Spinal cord (tissue), 10 donors: Measurements from ENCODE around the gene LRRC43. TPM values are rescaled to one million over a fixed set of nuclear protein-coding genes. Genes with fewer than 3 reads are reported as not detected.

Experiments used
- DNase-seq, 6 donors: peaks; one replicate each; pipeline versions ENCODE4 v3.0.0 to v3.0.0-alpha.2; 2013 to 2015; ENCODE audit warnings: low spot score in 6 of 6, low read depth in 4 of 6
- H3K27ac ChIP-seq: one replicate; pipeline ENCODE4 v1.5.1; 2013; ENCODE audit warnings: low read depth, low read length, control low read depth
- H3K27me3 ChIP-seq: one replicate; pipeline ENCODE4 v1.6.1; 2013; ENCODE audit warnings: low read length; ENCODE audit not compliant: control insufficient read depth, insufficient read depth
- H3K36me3 ChIP-seq: one replicate; pipeline ENCODE4 v1.6.1; 2013; ENCODE audit warnings: low read length; ENCODE audit not compliant: control insufficient read depth, insufficient read depth
- H3K4me1 ChIP-seq: one replicate; pipeline ENCODE4 v1.6.1; 2013; ENCODE audit warnings: low read length; ENCODE audit not compliant: control insufficient read depth, insufficient read depth
- H3K4me3 ChIP-seq: one replicate; pipeline ENCODE4 v1.5.1; 2013; ENCODE audit warnings: low read depth, low read length, control low read depth
- H3K9me3 ChIP-seq: one replicate; pipeline ENCODE4 v1.6.1; 2013; ENCODE audit warnings: low read length; ENCODE audit not compliant: control insufficient read depth, insufficient read depth
- WGBS: methylation state at CpG from one replicate; pipeline ENCODE4 v1.1.5; 2013; ENCODE audit warnings: missing lambda C conversion rate; ENCODE audit not compliant: insufficient coverage; 5-methylcytosine and 5-hydroxymethylcytosine counted together
- polyA plus RNA-seq, 2 donors: library from polyadenylated mRNA; unstranded; fragments of 120-200 nt; gene quantifications; one replicate each; pipeline ENCODE4 v1.2.1, GENCODE V29; 2013; ENCODE audit not compliant: insufficient read length in 2 of 2
- total RNA-seq, 2 donors: library from RNA; depleted of rRNA in 1 of 2; stranded (reverse); fragments of 120-200 nt in 1 of 2; fragments of >200 nt in 1 of 2; gene quantifications; one replicate each; pipeline versions ENCODE4 v1.2.3 to v1.2.4, GENCODE V29; 2013 to 2014
- donor health status: healthy.

The LRRC43 gene
- total and polyA plus RNA-seq, 4 donors, result 4.6 to 8.9 (median 7.7) TPM

DNA sequence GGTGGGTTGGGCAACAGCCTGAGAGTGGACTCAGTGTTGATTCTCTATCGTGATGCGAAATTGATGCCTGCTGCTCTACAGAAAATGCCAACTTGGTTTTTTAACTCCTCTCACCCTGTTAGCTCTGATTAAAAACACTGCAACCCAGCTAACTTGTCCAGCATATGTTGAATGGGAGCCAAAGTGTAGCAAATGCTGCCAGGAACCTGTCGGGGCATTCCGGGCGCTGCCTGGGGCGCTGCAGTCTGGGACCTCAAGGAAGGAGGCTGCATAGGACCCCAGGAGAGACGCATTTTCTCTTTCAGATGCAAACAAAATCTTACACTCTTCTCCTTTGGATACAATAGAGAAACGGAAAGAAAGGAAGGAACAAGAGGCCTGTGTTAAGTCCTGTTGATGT, 24.5 kb downstream of the LRRC43 start:
- Histone ChIP-seq H3K4me1 (peaks cover 24% of the 10 kb centered on the region), H3K36me3 (peaks cover 57% of the 10 kb centered on the region), H3K4me3 (no peak overlapping the region), H3K9me3 (no peaks in the 10 kb centered on the region), H3K27me3 (peaks cover 32% of the 10 kb centered on the region), H3K27ac (no peak overlapping the region)
- DNase-seq, result no peak
- WGBS, result 80% methylated on average over 3 of the region's 8 CpGs

DNA sequence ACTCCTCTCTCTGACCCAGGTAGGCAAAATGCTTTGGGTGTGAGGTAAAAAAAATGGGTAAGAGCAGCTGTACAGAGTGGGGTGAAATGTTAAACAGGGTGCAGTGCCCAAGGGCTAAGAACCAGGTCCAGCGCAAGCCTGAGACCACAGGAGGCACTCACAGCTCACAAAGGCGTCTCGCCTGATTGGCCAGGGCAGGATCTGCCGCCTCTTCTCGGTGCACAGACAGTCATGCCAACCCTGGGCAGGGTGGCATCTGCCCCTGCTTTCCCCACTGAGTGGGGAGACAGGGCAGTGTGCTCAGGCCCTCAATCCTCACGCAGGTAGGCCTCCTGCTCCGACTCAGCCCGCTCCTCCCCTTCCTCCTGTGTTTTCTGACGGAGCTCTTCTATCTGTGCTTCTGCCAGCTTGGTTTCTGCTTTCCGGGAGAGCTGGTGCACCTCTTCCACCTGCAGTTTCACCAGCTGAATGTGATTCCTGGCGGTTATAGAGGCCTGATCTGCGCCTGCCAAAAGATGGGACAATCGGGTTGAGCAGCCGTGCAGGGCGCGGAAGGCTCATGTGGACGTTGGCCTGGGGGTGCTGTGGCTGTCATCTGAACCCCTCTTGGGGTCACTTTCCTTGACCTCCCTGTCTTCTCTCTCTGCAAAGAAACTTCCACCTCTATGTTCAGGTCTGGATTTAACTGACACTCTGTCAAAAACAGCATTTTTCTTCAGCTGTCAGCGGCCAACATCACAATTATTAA, 25.3 kb downstream of the LRRC43 start:
- DNase-seq, result no peak
- Histone ChIP-seq H3K9me3 (no peaks in the 10 kb centered on the region), H3K4me3 (no peak overlapping the region), H3K36me3 (peaks cover 66% of the 10 kb centered on the region), H3K4me1 (peaks cover 18% of the 10 kb centered on the region), H3K27ac (no peak overlapping the region), H3K27me3 (peaks cover 24% of the 10 kb centered on the region)
- 95% methylated on average over 17 of the region's 18 CpGs for WGBS

DNA sequence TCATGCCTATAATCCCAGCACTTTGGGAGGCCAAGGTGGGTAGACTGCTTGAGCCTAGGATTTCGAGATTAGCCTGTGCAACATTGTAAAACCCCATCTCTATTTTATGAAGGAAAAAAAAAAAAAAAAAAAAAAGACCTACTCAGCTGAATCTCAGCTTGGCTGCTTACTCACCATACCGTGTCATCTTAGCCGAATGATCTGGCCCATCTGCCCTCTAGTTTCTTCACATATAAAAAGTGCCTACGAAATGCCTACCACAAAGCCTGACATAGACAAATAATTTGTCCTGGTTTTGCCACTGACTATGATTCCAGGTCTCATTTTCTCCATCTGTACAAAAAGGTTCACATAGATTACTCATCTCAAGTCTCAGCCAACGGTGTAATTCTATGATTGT, 32.8 kb downstream of the LRRC43 start:
- Histone ChIP-seq H3K9me3 (no peaks in the 10 kb centered on the region), H3K4me3 (no peak overlapping the region), H3K36me3 (peaks cover 72% of the 10 kb centered on the region), H3K27me3 (no peaks in the 10 kb centered on the region), H3K4me1 (no peaks in the 10 kb centered on the region), H3K27ac (no peak overlapping the region)
- WGBS, result 92% methylated on average over 2 of the region's 5 CpGs
- no peak for DNase-seq

DNA sequence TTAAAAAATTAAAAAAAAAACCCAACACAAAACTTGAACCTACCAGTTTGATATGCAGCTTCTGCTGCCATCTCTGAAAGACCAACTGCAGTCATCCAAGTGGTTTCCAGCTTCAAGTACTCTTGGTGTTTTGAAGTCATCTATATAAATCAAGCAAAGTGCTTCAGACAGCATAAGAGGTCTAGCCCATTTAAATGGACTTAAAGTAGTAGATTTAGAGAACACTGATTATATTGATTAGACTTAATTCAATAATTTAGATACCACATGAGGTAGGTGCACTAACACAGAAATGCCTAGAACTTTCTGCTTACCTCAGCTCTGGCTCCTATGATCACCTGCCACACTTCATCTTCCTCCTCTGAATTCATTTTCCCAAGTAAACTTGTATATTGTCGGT, 33.5 kb downstream of the LRRC43 start:
- H3K4me3 ChIP-seq, result no peak overlapping the region
- H3K36me3 ChIP-seq, result peaks cover 68% of the 10 kb centered on the region
- H3K4me1 ChIP-seq, result no peaks in the 10 kb centered on the region
- H3K27ac ChIP-seq, result no peak overlapping the region
- H3K9me3 ChIP-seq, result no peaks in the 10 kb centered on the region
- H3K27me3 ChIP-seq, result no peaks in the 10 kb centered on the region
- no peak for DNase-seq
- no CpG with 5 or more reads among the region's 1 CpG for WGBS

DNA sequence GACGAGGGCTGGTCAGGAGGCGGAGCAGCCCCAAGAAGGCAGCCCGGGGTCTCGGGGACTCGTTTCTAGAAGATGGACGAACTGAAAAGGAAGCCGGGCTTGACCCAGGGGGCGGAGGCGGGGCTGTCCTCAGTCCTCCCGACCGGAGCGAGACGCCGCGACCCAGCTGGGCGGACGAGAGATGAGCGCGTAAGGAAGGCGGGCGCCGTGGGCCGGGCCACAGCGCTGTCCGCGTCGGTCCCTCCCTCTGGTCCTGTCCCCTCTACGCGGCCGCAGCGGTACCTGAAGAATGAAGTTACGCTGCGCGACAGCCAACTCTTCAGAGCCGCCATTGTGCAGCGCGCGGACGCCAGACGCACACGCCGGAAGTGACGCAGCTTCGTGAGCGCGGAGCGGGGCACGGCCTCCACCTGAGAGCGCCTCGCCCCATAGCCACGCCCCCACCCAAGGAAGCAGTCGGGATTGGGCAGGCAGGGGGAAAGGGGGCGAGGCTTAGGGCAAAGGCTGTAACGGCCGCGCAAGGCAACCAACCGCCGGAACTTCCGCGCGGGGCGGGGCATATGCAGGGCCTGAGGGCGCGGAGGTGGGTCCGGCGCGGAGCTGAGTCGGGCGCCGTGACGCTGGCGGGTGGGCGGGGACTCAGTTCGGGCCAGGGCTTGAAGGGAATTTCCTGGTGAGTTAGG, 42.9 kb downstream of the LRRC43 start, which contains the start of gene DIABLO:
TSS of gene DIABLO (minus strand) at position 370 of the 683 bp plus-strand sequence. CDS start at position 332, 38 bp downstream.
- peak; percentile 96 to 100 (median 99) for DNase-seq
- Histone ChIP-seq H3K27ac (peak within 1 kb of the TSS; percentile 98), H3K36me3 (peaks cover 35% of the 10 kb centered on the region), H3K4me3 (peak within 1 kb of the TSS; percentile 98), H3K4me1 (peaks cover 26% of the 10 kb centered on the region), H3K9me3 (no peaks in the 10 kb centered on the region), H3K27me3 (no peaks in the 10 kb centered on the region)
- 0% methylated on average over 74 of the region's 74 CpGs for WGBS

DNA sequence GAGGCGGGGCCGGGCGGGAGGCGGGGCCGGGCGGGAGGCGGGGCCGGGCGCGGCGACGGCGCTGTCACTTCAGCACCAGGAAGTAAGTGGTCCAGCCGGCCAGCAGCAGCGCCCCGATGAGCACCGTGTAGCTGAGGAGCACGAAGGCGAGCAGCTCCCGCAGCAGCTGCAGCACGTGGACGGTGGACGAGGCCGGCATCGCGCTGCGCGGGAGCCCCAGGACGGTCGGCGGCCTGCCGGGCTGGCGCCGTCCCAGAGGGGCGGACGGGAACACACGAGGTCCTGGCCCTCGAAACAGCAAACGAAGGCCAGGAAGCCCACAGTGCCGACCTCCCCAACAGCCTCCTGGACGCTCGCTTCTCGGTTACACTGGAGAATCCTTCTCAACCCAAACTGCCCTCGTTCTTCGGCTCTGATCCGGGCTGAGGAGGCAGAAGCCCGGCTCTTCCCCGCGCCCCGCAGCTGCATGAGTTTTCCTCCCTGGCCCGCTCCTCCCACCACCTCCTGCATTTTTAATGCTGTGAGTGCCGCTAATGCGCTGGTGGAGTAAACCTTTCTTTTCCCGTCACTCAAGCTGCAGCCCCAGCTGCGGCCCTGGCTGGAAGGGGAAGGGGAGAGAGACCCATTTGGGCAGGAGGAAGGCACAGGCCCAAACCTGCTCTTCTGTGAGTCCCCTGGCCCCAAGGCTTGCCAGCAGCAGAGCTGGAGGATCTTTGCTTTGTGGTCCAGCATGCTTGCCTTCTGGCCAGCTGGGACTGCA, 43.6 kb downstream of the LRRC43 start:
- H3K4me3 ChIP-seq, result peak overlapping the region; percentile 22
- H3K9me3 ChIP-seq, result no peaks in the 10 kb centered on the region
- no peaks in the 10 kb centered on the region for H3K27me3 ChIP-seq
- H3K27ac ChIP-seq, result no peak overlapping the region
- H3K36me3 ChIP-seq, result peaks cover 35% of the 10 kb centered on the region
- DNase-seq, result peak in 1 of 6 donors; percentile 55
- 5% methylated on average over 50 of the region's 55 CpGs for WGBS
- peaks cover 26% of the 10 kb centered on the region for H3K4me1 ChIP-seq

DNA sequence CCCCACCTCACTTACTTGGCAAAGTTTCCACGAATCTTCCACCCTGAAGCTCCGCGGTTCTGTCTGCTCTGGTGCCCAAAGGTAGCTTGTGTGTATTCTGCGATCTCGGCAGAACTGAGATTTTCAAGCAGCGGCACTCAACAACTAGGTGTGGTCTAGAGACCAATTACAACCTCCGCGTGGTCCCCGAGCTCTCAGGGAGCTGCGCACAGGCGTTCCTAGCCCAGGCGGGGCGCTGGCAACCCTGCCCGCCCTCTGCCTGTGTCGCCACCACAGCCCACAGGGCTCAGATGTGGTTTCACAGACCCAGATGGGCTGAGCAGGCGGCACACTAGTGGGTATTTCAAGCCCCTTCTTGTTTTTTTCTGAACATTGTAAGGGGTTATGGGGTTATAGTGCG, 44.4 kb downstream of the LRRC43 start:
- Histone ChIP-seq H3K4me3 (no peak overlapping the region), H3K36me3 (peaks cover 35% of the 10 kb centered on the region), H3K27ac (no peak overlapping the region), H3K27me3 (no peaks in the 10 kb centered on the region), H3K4me1 (peaks cover 26% of the 10 kb centered on the region), H3K9me3 (no peaks in the 10 kb centered on the region)
- WGBS, result 79% methylated on average over 16 of the region's 17 CpGs
- DNase-seq, result no peak

DNA sequence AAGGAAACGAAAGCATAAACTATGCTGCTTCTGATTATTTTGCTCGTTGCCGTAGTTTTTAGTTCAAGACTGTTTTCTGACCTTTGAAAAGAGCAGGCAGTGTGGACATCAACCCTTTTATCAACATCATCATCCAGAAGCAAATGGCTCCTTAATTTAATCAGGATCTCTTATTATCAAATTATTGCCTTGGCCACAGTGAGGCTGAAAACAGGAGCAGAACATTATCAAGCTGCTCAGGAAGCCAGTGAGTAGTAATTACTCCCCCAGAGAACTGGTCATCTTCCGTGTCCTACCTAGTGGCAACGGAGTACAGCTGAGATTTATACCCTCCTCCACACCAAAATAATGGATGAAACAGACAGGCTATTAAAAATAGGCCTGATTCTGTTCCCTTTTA, 45.2 kb downstream of the LRRC43 start:
- 94% methylated on average over 3 of the region's 5 CpGs for WGBS
- Histone ChIP-seq H3K9me3 (no peaks in the 10 kb centered on the region), H3K4me3 (no peak overlapping the region), H3K27me3 (no peaks in the 10 kb centered on the region), H3K36me3 (peaks cover 33% of the 10 kb centered on the region), H3K27ac (no peak overlapping the region), H3K4me1 (peaks cover 26% of the 10 kb centered on the region)
- no peak for DNase-seq

DNA sequence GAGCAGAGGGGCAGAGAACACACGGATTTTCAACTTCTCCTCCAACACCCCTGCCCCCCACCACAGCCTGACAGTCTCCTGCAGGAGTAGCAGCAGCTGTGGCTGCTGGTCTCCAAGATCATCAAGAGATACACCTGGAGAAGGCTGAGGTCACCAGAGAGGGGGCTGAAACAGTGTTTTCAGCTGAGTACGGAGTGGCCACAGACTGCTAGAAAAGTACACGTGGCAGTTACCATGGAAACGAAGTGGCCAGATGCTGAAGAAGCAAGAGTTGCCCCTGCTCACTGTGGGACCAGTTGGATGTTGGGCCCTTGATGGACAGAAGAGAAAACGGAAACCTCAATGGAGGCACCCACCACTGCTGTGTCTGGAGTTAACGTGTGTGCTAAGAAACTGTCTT, 47.9 kb downstream of the LRRC43 start:
- no peaks in the 10 kb centered on the region for H3K27me3 ChIP-seq
- 70% methylated on average over 6 of the region's 6 CpGs for WGBS
- DNase-seq, result no peak
- H3K27ac ChIP-seq, result no peak overlapping the region
- H3K4me1 ChIP-seq, result peaks cover 8% of the 10 kb centered on the region
- H3K36me3 ChIP-seq, result peaks cover 46% of the 10 kb centered on the region
- no peaks in the 10 kb centered on the region for H3K9me3 ChIP-seq
- no peak overlapping the region for H3K4me3 ChIP-seq
